Upper lobe of left lung (tissue), 4 donors: Measurements from ENCODE around the gene RPS6KA2.

Experiments
- POLR2AphosphoS5 ChIP-seq, 2 donors: sonication (generic); formaldehyde crosslinking; IDR thresholded peaks; one replicate each; pipeline ENCODE4 v1.5.1; 2017; ENCODE audit warnings: antibody characterized with exemption in 2 of 2
- TF ChIP-seq, protein P1 (sequence below), 6 experiments: fragments of 450-650 bp in 4 of 6; fragments of 200-600 bp in 2 of 6; sonication (generic) in 2 of 6; IDR thresholded peaks; one replicate each; pipeline ENCODE4 v1.5.1; 2016 to 2019; ENCODE audit warnings: antibody characterized with exemption in 6 of 6

DNA sequence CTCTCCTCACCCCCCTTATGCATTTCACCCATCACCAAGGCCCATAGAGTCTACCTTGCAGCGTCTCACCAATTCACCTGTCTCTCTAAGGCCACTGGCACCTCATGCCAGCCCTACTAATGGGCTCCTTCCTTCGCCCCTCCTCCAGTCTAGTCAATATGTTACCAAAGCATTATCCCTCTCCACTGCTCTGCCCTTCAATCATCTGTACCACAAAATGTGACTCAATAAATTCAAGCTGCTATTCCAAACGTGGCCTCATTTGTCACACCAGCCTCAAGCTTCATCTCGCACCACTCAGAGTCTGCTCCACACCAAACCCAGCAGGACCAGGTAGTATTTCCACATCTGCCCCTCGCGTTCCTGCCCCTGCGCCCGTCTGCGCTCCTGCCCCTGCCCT lies 21.8 kb upstream of the RPS6KA2 start:
- TF ChIP-seq, protein P1, sequence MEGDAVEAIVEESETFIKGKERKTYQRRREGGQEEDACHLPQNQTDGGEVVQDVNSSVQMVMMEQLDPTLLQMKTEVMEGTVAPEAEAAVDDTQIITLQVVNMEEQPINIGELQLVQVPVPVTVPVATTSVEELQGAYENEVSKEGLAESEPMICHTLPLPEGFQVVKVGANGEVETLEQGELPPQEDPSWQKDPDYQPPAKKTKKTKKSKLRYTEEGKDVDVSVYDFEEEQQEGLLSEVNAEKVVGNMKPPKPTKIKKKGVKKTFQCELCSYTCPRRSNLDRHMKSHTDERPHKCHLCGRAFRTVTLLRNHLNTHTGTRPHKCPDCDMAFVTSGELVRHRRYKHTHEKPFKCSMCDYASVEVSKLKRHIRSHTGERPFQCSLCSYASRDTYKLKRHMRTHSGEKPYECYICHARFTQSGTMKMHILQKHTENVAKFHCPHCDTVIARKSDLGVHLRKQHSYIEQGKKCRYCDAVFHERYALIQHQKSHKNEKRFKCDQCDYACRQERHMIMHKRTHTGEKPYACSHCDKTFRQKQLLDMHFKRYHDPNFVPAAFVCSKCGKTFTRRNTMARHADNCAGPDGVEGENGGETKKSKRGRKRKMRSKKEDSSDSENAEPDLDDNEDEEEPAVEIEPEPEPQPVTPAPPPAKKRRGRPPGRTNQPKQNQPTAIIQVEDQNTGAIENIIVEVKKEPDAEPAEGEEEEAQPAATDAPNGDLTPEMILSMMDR (IDR thresholded peaks at IDR 0.05), result no peak
- TF ChIP-seq POLR2AphosphoS5 (IDR thresholded peaks at IDR 0.05), result no peak
